Activated CD4-positive, alpha-beta T cell treated with anti-CD3 and anti-CD28 coated beads, Interleukin-2, amount 50 U/mL, for 48 hours (primary cell): ENCODE results near the gene PDE10A.
"Not testable (repeated sequence)": the region's sequence is repeated elsewhere in the genome, so short reads cannot be mapped to it uniquely, and the experiment has no call there.

Source experiments
- DNase-seq, 2 experiments: peaks; one replicate each; pipeline ENCODE4 v3.0.0-alpha.2; 2020

PDE10A gene

GRCh38 chr6:165618891-165619290, 44.1 kb downstream of the PDE10A start:
- not testable (repeated sequence) for DNase-seq

- DNase-seq = no peak
Observed at GRCh38 chr6:165618241-165618640, 44.8 kb downstream of the PDE10A start.

GRCh38 chr6:165617528-165617927, 45.5 kb downstream of the PDE10A start:
- no peak for DNase-seq

GRCh38 chr6:165616116-165616515, 46.9 kb downstream of the PDE10A start:
- no peak for DNase-seq

- DNase-seq = no peak
Observed at GRCh38 chr6:165615636-165616035, 47.4 kb downstream of the PDE10A start.

GRCh38 chr6:165611294-165611693, 51.7 kb downstream of the PDE10A start:
- no peak for DNase-seq

GRCh38 chr6:165608577-165608976, 54.5 kb downstream of the PDE10A start:
- DNase-seq = not testable (repeated sequence)

GRCh38 chr6:165606740-165607008, 56.4 kb downstream of the PDE10A start:
- DNase-seq = no peak

- DNase-seq = no peak
Observed at GRCh38 chr6:165605901-165606739, 56.9 kb downstream of the PDE10A start.

- no peak for DNase-seq
Observed at GRCh38 chr6:165605182-165605875, 57.7 kb downstream of the PDE10A start.

- DNase-seq = no peak
Observed at GRCh38 chr6:165602291-165602690, 60.8 kb downstream of the PDE10A start.

GRCh38 chr6:165600606-165601005, 62.4 kb downstream of the PDE10A start:
- no peak for DNase-seq

- no peak for DNase-seq
Observed at GRCh38 chr6:165599596-165600487, 63.2 kb downstream of the PDE10A start.

GRCh38 chr6:165599121-165599520, 63.9 kb downstream of the PDE10A start:
- DNase-seq = no peak

GRCh38 chr6:165597821-165598220, 65.2 kb downstream of the PDE10A start:
- no peak for DNase-seq

GRCh38 chr6:165594584-165595333, 68.3 kb downstream of the PDE10A start:
- no peak for DNase-seq

- not testable (repeated sequence) for DNase-seq
Observed at GRCh38 chr6:165592947-165593346, 70.1 kb downstream of the PDE10A start.

GRCh38 chr6:165588515-165588914, 74.5 kb downstream of the PDE10A start:
- DNase-seq = no peak

GRCh38 chr6:165587206-165587605, 75.8 kb downstream of the PDE10A start:
- DNase-seq = no peak

GRCh38 chr6:165586706-165587105, 76.3 kb downstream of the PDE10A start:
- no peak for DNase-seq

- no peak for DNase-seq
Observed at GRCh38 chr6:165585060-165585459, 78.0 kb downstream of the PDE10A start.

GRCh38 chr6:165584541-165584940, 78.5 kb downstream of the PDE10A start:
- DNase-seq = no peak

- no peak for DNase-seq
Observed at GRCh38 chr6:165581678-165582077, 81.4 kb downstream of the PDE10A start.
